ENCODE results near the gene ASIC1. TPM values are rescaled to one million over a fixed set of nuclear protein-coding genes. Genes with fewer than 3 reads are reported as not detected.

Gene ASIC1
- polyA plus RNA-seq, 1 experiment = 7.0 TPM

- Histone ChIP-seq H3K4me3 (ENCODE audit: low read depth, low read length) (no peak overlapping the region), H3K27me3 (ENCODE audit: control insufficient read depth, insufficient read depth, low read length) (no peaks in the 10 kb centered on the region), H3K36me3 (ENCODE audit: control insufficient read depth, insufficient read depth, low read length) (no peaks in the 10 kb centered on the region)
- TF ChIP-seq CTCF (IDR thresholded peaks at IDR 0.05; ENCODE audit: insufficient read depth, low read depth, low read length) = no peak
- peak; percentile 80 for DNase-seq (ENCODE audit: low read depth)
- ChIA-PET POLR2A (no interaction called here), CTCF (interaction anchor here (0.6 to 19.9 kb wide), 12 partner anchors 8 to 325 kb away, joined by 3 to 578 read pairs (median 7); partner anchors contain the start of genes AQP5, AQP6, ASIC1 and SMARCD1)
Observed at GRCh38 chr12:50066402-50066801, 9.0 kb downstream of the ASIC1 start.

- no peak overlapping the region for H3K4me3 ChIP-seq (ENCODE audit: low read depth, low read length)
- H3K36me3 ChIP-seq (ENCODE audit: control insufficient read depth, insufficient read depth, low read length) = no peaks in the 10 kb centered on the region
- ChIA-PET POLR2A (no interaction called here), CTCF (interaction anchor here (1.9 to 19.9 kb wide), 6 partner anchors 10 to 102 kb away, joined by 6 to 578 read pairs (median 32); partner anchors contain the start of genes AQP5, AQP6, ASIC1 and SMARCD1)
- no peak for DNase-seq (ENCODE audit: low read depth)
- TF ChIP-seq CTCF (IDR thresholded peaks at IDR 0.05; ENCODE audit: insufficient read depth, low read depth, low read length) = no peak
- H3K27me3 ChIP-seq (ENCODE audit: control insufficient read depth, insufficient read depth, low read length) = no peaks in the 10 kb centered on the region
Observed at GRCh38 chr12:50069069-50069468, 11.7 kb downstream of the ASIC1 start.

- no peak for DNase-seq (ENCODE audit: low read depth)
- Histone ChIP-seq H3K27me3 (ENCODE audit: control insufficient read depth, insufficient read depth, low read length) (no peaks in the 10 kb centered on the region), H3K4me3 (ENCODE audit: low read depth, low read length) (no peak overlapping the region), H3K36me3 (ENCODE audit: control insufficient read depth, insufficient read depth, low read length) (no peaks in the 10 kb centered on the region)
- ChIA-PET CTCF (interaction anchor here (1.2 to 19.9 kb wide), 10 partner anchors 11 to 123 kb away, joined by 3 to 578 read pairs (median 21); partner anchors contain the start of genes AQP5, AQP6, ASIC1 and SMARCD1), POLR2A (no interaction called here)
- TF ChIP-seq CTCF (IDR thresholded peaks at IDR 0.05; ENCODE audit: insufficient read depth, low read depth, low read length) = no peak
Observed at GRCh38 chr12:50069539-50069938, 12.1 kb downstream of the ASIC1 start.

GRCh38 chr12:50070314-50071060 lies 13.1 kb downstream of the ASIC1 start:
- peak; percentile 97 for TF ChIP-seq CTCF (IDR thresholded peaks at IDR 0.05; ENCODE audit: insufficient read depth, low read depth, low read length)
- POLR2A ChIA-PET = no interaction called here
- Histone ChIP-seq H3K4me3 (ENCODE audit: low read depth, low read length) (no peak overlapping the region), H3K36me3 (ENCODE audit: control insufficient read depth, insufficient read depth, low read length) (no peaks in the 10 kb centered on the region), H3K27me3 (ENCODE audit: control insufficient read depth, insufficient read depth, low read length) (no peaks in the 10 kb centered on the region)
- no peak for DNase-seq (ENCODE audit: low read depth)
- CTCF ChIA-PET = interaction anchor here (0.5 to 19.9 kb wide), 35 partner anchors 8 to 1754 kb away, joined by 3 to 578 read pairs (median 4); partner anchors contain the start of genes AQP5, AQP6, CERS5 and COX14

- no peak for TF ChIP-seq CTCF (IDR thresholded peaks at IDR 0.05; ENCODE audit: insufficient read depth, low read depth, low read length)
- Histone ChIP-seq H3K36me3 (ENCODE audit: control insufficient read depth, insufficient read depth, low read length) (no peaks in the 10 kb centered on the region), H3K4me3 (ENCODE audit: low read depth, low read length) (no peak overlapping the region), H3K27me3 (ENCODE audit: control insufficient read depth, insufficient read depth, low read length) (no peaks in the 10 kb centered on the region)
- ChIA-PET POLR2A (no interaction called here), CTCF (interaction anchor here (1.4 to 19.9 kb wide), 3 partner anchors 17 to 127 kb away, joined by 4 to 578 read pairs (median 21); partner anchors contain the start of genes AQP5 and AQP6)
- no peak for DNase-seq (ENCODE audit: low read depth)
Observed at GRCh38 chr12:50072198-50072907, 15.0 kb downstream of the ASIC1 start.
